IgD-negative memory B cell (primary cell): ENCODE data around the gene MKS1. TPM values are rescaled to one million over a fixed set of nuclear protein-coding genes. Genes with fewer than 3 reads are reported as not detected.

Source experiments
- H3K27ac Mint-ChIP-seq, 3 donors: one replicate each; pipeline ENCODE4 v1.8.0; 2020 to 2022; ENCODE audit warnings: mild to moderate bottlenecking in 3 of 3, mixed read lengths in 3 of 3, moderate library complexity in 1 of 3
- H3K27me3 Mint-ChIP-seq: one replicate; pipeline ENCODE4 v1.8.0; 2021; ENCODE audit warnings: mixed read lengths
- H3K36me3 Mint-ChIP-seq: one replicate; pipeline ENCODE4 v1.8.0; 2020; ENCODE audit warnings: mild to moderate bottlenecking, mixed read lengths
- H3K4me1 Mint-ChIP-seq, 3 donors: one replicate each; pipeline ENCODE4 v1.8.0; 2020 to 2022; ENCODE audit warnings: mixed read lengths in 3 of 3, mild to moderate bottlenecking in 1 of 3
- H3K4me3 Mint-ChIP-seq, 4 donors: one replicate each; pipeline ENCODE4 v1.8.0; 2020 to 2022; ENCODE audit warnings: mild to moderate bottlenecking in 4 of 4, mixed read lengths in 4 of 4, moderate library complexity in 3 of 4
- H3K9me3 Mint-ChIP-seq, 3 donors: one replicate each; pipeline ENCODE4 v1.8.0; 2020 to 2021; ENCODE audit warnings: mixed read lengths in 3 of 3, mild to moderate bottlenecking in 1 of 3
- polyA plus RNA-seq: library from polyadenylated mRNA; unstranded; fragments of 300-500 nt; fragmentation: Illumina TruSeq; gene quantifications from one replicate; pipeline ENCODE4 v1.2.3, GENCODE V29; 2021

MKS1 gene
- 5.9 TPM for polyA plus RNA-seq

DNA sequence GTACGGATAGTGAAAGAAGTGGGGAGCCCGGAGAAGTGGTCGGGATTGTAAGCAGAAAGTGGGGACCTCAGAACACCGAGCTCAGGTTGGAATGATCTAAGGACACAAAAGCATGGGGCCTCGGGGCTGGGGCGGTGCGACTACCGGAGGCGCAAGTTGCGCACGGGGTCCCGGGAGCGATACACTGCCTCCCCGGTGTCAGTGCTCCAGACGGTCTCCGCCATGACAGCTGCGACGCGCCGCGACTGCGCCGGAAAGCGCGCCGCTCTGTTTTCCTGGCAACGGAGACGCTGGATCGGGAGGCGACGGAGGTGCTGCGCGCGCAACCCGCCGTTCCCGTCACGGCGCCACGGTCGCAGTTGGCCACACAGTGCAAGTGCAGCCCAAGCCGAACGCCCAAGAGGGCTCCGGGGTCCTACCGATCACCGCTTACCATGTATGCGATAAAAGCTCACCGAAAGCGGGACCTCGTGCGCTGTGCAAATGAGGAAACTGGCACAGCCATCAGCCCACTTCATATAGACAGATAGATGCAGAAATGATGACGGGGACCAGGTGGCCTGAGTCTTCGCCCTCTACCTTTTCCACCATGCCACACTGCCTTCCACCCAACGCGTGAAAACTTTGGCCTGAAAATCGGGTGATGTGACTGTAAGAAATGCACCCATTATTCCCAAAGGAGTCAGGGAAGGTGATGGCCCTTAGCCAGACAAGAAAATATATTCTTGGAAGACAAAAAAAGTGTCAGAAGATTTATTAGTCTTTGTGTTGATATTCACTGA lies at the start of gene MKS1:
TSS of gene MKS1 (minus strand) at position 249 of the 782 bp plus-strand sequence. CDS start at position 224, 25 bp downstream.
- no peaks in the 10 kb centered on the region for H3K9me3 Mint-ChIP-seq
- no peaks in the 10 kb centered on the region for H3K36me3 Mint-ChIP-seq
- peaks cover 20 to 31% (median 25%) of the 10 kb centered on the region in 3 donors for H3K4me1 Mint-ChIP-seq
- H3K27ac Mint-ChIP-seq, result peak within 1 kb of the TSS; percentile 91 to 97 (median 97)
- H3K4me3 Mint-ChIP-seq, result peak within 1 kb of the TSS; percentile 90 to 99 (median 97)
- H3K27me3 Mint-ChIP-seq, result no peaks in the 10 kb centered on the region

DNA sequence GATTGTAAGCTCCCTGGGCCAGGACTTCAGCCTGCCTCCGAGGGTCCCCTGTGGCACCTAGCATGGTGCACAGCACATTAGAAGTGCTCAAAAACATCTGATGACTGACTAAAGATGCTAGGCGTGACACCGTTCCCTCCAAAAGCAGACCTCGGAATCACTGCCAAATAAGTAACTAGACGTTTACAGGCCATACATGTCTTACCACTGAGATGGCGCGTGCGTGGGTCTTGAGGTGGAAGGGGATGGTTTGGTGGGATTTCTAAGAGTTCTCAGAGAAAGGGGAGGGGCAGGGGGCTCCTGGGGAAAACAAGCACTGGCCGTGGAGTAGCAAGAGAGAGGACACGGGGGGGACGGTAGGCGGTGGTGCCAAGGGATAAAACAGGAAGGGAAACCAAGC lies 49.3 kb upstream of the MKS1 start:
- Mint-ChIP-seq H3K9me3 (peaks cover 0 to 2% (median 0%) of the 10 kb centered on the region in 3 donors), H3K27me3 (peaks cover 25% of the 10 kb centered on the region)

DNA sequence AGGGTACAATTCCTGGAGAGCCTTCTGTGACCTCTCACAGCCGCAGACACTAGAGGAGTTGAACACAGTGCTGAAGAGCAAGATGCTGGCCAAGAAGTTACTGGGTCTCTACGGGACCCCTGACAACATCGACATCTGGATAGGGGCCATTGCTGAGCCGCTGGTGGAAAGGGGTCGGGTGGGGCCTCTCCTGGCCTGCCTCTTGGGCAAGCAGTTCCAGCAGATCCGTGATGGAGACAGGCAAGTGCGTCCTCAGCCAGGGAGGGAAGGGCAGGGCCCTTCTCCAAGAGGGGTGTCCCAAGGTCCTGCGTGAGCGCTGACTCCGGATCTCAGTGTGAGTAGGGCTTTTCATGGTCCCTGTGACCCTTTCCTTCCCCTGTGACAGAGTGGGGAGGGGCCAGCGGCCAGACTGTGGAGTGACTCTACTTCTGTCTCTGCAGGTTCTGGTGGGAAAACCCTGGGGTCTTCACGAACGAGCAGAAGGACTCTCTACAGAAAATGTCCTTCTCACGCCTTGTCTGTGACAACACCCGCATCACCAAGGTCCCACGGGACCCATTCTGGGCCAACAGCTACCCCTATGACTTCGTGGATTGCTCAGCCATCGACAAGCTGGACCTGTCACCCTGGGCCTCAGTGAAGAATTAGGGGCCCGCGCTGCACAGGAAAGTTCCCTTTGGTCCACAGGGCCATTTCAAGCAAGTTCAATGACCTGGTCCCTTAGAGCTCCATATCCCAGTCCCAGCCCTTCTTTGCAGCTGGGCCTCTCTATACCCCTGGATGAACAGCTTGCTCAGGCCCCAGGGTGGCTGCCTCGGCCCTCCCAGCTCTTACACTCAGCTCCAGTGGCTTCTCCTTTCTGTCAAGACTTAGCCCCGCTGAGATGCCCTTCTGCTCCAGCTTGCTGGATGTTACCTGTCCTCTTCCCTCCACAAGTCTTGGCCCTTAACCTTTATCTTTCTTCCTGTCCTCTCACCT lies 48.6 kb upstream of the MKS1 start:
- H3K4me3 Mint-ChIP-seq, result peak overlapping the region in 1 of 4 donors; percentile 73
- peaks cover 0 to 2% (median 0%) of the 10 kb centered on the region in 3 donors for H3K4me1 Mint-ChIP-seq
- peaks cover 2% of the 10 kb centered on the region for H3K36me3 Mint-ChIP-seq
- H3K9me3 Mint-ChIP-seq, result peaks cover 0 to 2% (median 0%) of the 10 kb centered on the region in 3 donors
- no peak overlapping the region for H3K27ac Mint-ChIP-seq
- peaks cover 30% of the 10 kb centered on the region for H3K27me3 Mint-ChIP-seq

More for the DNA sequence above, 49.3 kb upstream of the MKS1 start:
- peaks cover 0 to 2% (median 0%) of the 10 kb centered on the region in 3 donors for H3K4me1 Mint-ChIP-seq
- H3K27ac Mint-ChIP-seq, result no peak overlapping the region
- H3K36me3 Mint-ChIP-seq, result peaks cover 2% of the 10 kb centered on the region
- peak overlapping the region in 1 of 4 donors; percentile 73 for H3K4me3 Mint-ChIP-seq

DNA sequence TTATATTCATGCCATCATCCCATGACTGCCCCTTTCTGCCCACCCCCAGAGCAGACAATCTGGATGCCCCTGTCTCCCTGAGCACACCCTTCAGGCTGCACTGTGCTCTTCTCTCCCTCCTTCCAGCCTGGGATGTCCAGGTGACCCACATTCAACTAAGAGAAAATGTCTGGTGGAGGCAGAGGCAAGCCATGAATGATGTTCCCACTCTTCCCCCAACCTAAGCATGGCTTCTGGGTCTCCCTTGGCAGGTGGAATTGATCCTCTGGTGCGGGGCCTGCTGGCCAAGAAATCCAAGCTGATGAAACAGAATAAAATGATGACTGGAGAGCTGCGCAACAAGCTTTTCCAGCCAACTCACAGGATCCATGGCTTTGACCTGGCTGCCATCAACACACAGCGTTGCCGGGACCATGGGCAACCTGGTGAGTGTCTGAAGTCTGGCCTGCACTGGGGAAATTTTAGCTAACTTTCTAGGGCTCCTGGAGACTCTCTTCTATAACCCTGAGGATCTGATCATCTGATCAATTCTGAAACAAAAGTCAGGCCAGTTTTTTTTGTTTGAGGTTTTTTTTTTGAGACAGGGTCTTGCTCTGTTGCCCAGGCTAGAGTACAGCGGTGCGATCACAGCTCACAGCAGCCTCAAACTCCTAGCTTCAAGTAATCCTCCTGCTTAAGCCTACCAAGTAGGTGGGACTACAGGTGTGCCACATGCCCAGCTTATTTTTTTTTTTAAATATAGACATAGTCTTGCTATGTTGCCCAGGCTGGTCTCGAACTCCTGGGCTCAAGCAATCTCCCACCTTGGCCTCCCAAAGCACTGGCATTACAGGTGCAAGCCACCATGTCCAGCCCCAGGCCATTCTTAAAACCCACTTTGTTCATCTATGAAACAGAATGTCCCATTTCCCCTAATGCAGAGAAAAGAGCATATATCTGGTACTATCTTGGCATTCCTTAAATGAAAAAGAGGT lies 47.1 kb upstream of the MKS1 start:
- Mint-ChIP-seq H3K4me1 (no peaks in the 10 kb centered on the region), H3K27ac (no peak overlapping the region), H3K9me3 (peaks cover 0 to 2% (median 0%) of the 10 kb centered on the region in 3 donors), H3K36me3 (no peaks in the 10 kb centered on the region), H3K27me3 (peaks cover 39% of the 10 kb centered on the region), H3K4me3 (no peak overlapping the region)

DNA sequence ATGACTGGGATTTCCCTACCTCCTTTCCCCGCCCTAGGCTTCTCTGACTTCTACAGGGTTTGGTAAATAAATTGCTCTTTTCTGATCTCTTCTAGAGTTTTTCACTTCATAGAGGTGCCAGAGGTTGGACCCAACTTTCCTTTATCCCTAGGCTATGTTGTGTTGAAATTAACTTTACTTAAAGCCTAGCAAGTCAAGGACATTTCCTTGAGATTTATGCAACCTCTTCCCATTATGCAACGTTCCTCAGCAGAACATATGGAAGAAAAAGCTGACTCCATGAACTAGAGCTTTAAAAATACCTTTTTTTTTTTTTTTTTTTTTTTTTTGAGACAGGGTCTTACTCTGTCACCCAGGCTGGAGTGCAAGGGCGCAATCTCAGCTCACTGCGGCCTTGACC lies 46.2 kb upstream of the MKS1 start:
- Mint-ChIP-seq H3K4me1 (no peaks in the 10 kb centered on the region), H3K27ac (no peak overlapping the region), H3K4me3 (no peak overlapping the region), H3K36me3 (no peaks in the 10 kb centered on the region), H3K9me3 (peaks cover 0 to 2% (median 0%) of the 10 kb centered on the region in 3 donors), H3K27me3 (peaks cover 44% of the 10 kb centered on the region)

DNA sequence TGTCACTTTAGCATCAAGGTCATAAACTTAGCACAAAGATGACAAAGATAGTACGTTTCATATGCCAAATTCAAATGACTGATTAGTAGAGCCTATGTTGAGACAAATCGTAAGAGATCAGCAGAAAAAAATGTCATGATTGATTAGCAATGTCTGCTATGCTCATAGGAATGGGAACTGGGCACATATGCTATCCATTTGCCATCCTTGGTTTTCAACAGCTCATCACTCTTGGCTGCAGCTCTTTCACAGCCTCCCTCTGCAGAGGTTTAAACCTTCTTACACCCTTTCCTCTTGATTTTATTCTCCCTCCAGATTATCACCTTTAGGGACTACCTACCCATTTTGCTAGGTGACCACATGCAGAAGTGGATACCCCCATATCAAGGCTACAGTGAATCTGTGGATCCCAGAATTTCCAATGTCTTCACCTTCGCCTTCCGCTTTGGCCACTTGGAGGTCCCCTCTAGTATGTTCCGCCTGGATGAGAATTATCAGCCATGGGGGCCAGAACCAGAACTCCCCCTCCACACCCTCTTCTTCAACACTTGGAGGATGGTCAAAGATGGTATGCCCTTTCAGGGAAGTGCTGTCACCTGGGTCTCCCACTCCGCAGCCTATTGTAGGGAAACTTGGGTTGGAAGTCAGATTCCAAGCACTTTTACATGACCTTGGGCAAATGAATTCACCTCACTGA lies 45.5 kb upstream of the MKS1 start:
- Mint-ChIP-seq H3K4me1 (no peaks in the 10 kb centered on the region), H3K4me3 (no peak overlapping the region), H3K27me3 (peaks cover 43% of the 10 kb centered on the region), H3K27ac (no peak overlapping the region), H3K9me3 (peaks cover 0 to 2% (median 0%) of the 10 kb centered on the region in 3 donors), H3K36me3 (peaks cover 2% of the 10 kb centered on the region)

DNA sequence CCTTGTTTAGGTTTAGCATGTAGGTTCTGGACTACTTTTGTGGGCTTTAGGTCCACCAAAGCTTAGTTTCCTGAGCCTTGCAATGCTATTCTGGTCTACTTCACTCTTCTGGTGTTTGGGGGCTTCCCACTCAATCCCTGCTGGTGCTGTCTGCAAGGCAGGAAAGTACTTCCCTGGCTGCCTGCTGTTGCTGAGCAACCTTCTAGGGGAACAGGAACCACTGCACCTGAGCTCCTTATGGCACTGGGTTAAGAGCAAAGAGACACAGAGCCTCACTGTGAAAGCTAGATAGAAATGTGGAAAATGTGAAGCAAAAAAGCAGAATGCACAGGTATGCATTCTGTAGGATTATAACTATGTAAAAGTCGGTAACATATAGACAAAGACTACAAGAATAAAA lies 44.7 kb upstream of the MKS1 start:
- peaks cover 42% of the 10 kb centered on the region for H3K27me3 Mint-ChIP-seq
- no peak overlapping the region for H3K27ac Mint-ChIP-seq
- peaks cover 0 to 2% (median 0%) of the 10 kb centered on the region in 3 donors for H3K9me3 Mint-ChIP-seq
- no peaks in the 10 kb centered on the region for H3K4me1 Mint-ChIP-seq
- H3K36me3 Mint-ChIP-seq, result peaks cover 2% of the 10 kb centered on the region
- H3K4me3 Mint-ChIP-seq, result no peak overlapping the region

DNA sequence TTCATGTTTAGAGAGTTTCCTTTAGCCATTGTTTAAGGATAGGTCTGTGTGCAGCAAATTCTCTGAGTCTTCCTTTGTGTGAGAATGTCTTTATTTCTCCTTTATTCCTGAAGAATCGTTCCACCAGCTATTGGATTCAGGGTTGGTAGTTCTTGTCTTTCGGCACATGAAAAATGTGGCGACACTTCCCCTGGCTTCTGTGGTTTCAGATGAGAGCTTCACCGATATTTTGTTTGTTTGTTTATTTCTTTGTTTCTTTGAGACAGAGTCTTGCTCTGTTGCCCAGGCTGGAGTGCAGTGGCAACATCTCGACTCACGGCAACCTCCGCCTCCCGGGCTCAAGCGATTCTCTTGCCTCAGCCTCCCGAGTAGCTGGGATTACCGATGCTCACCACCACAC lies 43.1 kb upstream of the MKS1 start:
- H3K27ac Mint-ChIP-seq, result no peak overlapping the region
- H3K4me3 Mint-ChIP-seq, result no peak overlapping the region
- H3K4me1 Mint-ChIP-seq, result no peaks in the 10 kb centered on the region
- peaks cover 0 to 2% (median 0%) of the 10 kb centered on the region in 3 donors for H3K9me3 Mint-ChIP-seq
- peaks cover 44% of the 10 kb centered on the region for H3K27me3 Mint-ChIP-seq
- peaks cover 2% of the 10 kb centered on the region for H3K36me3 Mint-ChIP-seq

DNA sequence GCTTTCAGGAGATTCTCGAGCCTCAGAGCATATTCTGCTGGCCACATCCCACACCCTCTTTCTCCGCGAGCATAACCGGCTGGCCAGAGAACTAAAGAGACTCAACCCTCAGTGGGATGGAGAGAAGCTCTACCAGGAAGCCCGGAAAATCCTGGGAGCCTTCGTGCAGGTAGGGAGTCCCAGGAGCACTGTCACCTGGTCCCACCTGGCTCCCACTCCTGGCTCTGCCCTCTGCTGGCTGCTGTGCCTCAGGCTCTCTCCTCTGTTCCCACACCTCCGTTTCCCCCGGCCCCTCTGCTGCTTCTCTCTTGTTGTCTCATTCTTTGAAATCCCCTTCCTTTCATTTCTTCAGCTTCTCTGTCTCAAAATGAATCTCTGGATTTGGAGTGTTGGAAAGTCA lies 35.7 kb upstream of the MKS1 start:
- Mint-ChIP-seq H3K27me3 (peaks cover 10% of the 10 kb centered on the region), H3K4me3 (no peak overlapping the region), H3K4me1 (peaks cover 3 to 4% (median 3%) of the 10 kb centered on the region in 3 donors), H3K27ac (no peak overlapping the region), H3K9me3 (no peaks in the 10 kb centered on the region), H3K36me3 (peaks cover 2% of the 10 kb centered on the region)

DNA sequence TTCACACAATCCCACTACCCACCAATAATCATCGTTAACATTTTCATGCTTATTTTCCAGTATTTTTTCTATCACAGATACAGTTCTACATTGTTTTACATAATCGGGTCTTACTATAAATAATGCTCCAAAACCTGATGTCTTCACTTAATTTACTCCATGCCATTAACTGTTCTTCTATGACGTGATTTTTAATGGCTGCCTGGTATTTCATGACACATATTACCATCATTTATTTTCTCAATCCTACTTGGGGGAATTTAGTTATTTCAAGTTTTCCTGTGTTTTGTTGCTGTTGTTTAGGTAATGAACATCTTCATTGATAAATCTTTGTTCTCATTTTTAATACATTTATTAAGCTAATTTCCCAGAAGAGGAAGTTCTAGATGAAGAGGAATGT lies 34.0 kb upstream of the MKS1 start:
- Mint-ChIP-seq H3K9me3 (no peaks in the 10 kb centered on the region), H3K36me3 (peaks cover 2% of the 10 kb centered on the region), H3K4me3 (no peak overlapping the region), H3K27me3 (peaks cover 13% of the 10 kb centered on the region), H3K4me1 (peaks cover 3 to 4% (median 3%) of the 10 kb centered on the region in 3 donors), H3K27ac (no peak overlapping the region)

DNA sequence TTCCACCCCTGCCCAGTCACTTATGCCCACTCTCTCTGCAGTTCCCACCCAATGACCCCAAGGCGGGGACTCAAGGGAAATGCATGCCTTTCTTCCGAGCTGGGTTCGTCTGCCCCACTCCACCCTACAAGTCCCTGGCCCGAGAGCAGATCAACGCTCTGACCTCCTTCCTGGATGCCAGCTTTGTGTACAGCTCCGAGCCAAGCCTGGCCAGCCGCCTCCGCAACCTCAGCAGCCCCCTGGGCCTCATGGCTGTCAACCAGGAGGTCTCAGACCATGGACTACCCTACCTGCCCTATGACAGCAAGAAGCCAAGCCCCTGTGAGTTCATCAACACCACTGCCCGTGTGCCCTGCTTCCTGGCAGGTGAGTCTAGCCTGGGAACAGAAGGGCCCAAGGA lies 33.1 kb upstream of the MKS1 start:
- Mint-ChIP-seq H3K4me3 (no peak overlapping the region), H3K36me3 (peaks cover 2% of the 10 kb centered on the region), H3K4me1 (peaks cover 3 to 9% (median 6%) of the 10 kb centered on the region in 3 donors), H3K27ac (no peak overlapping the region), H3K27me3 (peaks cover 10% of the 10 kb centered on the region), H3K9me3 (no peaks in the 10 kb centered on the region)

DNA sequence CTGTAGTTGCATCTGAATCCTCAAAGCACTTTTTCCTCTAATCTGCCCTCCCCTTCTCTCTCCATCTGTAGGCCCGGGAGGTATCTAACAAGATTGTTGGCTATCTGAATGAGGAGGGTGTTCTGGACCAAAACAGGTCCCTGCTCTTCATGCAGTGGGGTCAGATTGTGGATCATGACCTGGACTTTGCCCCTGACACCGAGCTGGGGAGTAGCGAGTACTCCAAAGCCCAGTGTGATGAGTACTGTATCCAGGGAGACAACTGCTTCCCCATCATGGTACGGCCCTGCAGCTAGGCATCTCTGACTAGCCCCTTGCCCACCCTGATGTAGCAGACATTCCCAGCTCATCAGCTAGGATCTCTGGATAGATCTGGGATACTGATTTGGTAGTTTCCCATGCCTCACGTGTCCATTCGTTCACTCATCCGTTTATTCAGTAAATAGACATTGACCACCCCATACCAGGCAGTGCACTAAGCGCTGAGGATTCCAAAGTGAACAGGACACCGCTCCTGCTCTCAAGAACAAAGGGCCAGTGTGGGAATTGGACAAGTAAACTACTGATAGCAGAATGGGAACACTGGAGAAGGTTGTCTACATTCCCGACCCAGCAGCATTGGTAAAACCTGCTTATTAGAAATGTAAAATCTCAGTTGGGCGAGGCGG lies 31.4 kb upstream of the MKS1 start:
- H3K36me3 Mint-ChIP-seq, result peaks cover 2% of the 10 kb centered on the region
- H3K4me1 Mint-ChIP-seq, result peaks cover 4 to 9% (median 7%) of the 10 kb centered on the region in 3 donors
- H3K27me3 Mint-ChIP-seq, result peaks cover 14% of the 10 kb centered on the region
- H3K9me3 Mint-ChIP-seq, result peaks cover 0 to 2% (median 0%) of the 10 kb centered on the region in 3 donors
- peak overlapping the region in 2 of 4 donors; percentile 27 to 89 for H3K4me3 Mint-ChIP-seq
- H3K27ac Mint-ChIP-seq, result no peak overlapping the region
